ENCODE data around the gene ARFIP2. TPM values are rescaled to one million over a fixed set of nuclear protein-coding genes. Genes with fewer than 3 reads are reported as not detected.

The ARFIP2 gene
- total RNA-seq, 1 donor from 2014 or later, result 61.4 TPM

DNA sequence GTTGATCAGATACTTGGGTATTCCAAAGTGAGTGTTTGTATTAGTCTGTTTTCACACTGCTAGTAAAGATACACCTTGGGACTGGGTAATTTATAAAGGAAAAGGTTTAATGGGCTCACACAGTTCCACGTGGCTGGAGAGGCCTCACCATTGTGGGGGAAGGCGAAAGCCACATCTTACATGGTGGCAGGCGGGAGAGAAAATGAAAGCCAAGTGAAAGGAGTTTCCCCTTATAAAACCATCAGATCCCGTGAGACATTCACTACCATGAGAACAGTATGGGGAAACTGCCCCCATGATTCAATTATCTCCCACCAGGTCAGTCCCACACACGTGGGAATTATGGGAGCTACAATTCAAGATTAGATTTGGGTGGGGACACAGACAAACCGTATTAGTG lies 7.2 kb upstream of the ARFIP2 start:
- no peaks in the 10 kb centered on the region for H3K27me3 Mint-ChIP-seq (ENCODE audit: low read depth)
- no peak for DNase-seq (ENCODE audit: low spot score)
- peaks cover 3% of the 10 kb centered on the region for H3K4me1 Mint-ChIP-seq (ENCODE audit: low read depth)
- H3K4me3 Mint-ChIP-seq (ENCODE audit: unreplicated experiment), result no peak overlapping the region
- H3K27ac Mint-ChIP-seq (ENCODE audit: unreplicated experiment), result no peak overlapping the region
- peaks cover 11% of the 10 kb centered on the region for H3K36me3 Mint-ChIP-seq (ENCODE audit: low read depth)
- no peaks in the 10 kb centered on the region for H3K9me3 Mint-ChIP-seq (ENCODE audit: low read depth)
- TF ChIP-seq, protein P1, sequence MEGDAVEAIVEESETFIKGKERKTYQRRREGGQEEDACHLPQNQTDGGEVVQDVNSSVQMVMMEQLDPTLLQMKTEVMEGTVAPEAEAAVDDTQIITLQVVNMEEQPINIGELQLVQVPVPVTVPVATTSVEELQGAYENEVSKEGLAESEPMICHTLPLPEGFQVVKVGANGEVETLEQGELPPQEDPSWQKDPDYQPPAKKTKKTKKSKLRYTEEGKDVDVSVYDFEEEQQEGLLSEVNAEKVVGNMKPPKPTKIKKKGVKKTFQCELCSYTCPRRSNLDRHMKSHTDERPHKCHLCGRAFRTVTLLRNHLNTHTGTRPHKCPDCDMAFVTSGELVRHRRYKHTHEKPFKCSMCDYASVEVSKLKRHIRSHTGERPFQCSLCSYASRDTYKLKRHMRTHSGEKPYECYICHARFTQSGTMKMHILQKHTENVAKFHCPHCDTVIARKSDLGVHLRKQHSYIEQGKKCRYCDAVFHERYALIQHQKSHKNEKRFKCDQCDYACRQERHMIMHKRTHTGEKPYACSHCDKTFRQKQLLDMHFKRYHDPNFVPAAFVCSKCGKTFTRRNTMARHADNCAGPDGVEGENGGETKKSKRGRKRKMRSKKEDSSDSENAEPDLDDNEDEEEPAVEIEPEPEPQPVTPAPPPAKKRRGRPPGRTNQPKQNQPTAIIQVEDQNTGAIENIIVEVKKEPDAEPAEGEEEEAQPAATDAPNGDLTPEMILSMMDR (IDR thresholded peaks at IDR 0.05), result no peak

DNA sequence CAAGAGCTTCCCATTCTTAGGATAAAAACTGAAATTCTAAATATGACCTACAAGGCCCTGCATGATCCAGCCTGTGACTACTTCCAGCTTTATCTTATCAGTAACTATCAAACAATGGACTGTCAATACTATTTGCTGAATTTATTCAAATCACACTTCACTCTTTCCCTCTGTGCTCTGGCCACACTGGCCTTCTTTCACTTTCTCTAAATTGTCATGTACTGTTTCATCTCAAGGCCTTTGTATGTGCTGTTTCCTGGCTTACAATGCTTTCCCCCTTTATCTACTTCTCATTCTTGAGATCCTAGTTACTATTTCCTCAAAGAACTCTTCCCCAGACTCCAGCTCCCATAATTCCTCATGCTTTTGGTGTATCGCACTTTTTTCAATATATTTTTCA lies 5.8 kb upstream of the ARFIP2 start:
- H3K4me1 Mint-ChIP-seq (ENCODE audit: low read depth), result peaks cover 17% of the 10 kb centered on the region
- H3K4me3 Mint-ChIP-seq (ENCODE audit: unreplicated experiment), result no peak overlapping the region
- H3K9me3 Mint-ChIP-seq (ENCODE audit: low read depth), result no peaks in the 10 kb centered on the region
- peaks cover 15% of the 10 kb centered on the region for H3K36me3 Mint-ChIP-seq (ENCODE audit: low read depth)
- no peaks in the 10 kb centered on the region for H3K27me3 Mint-ChIP-seq (ENCODE audit: low read depth)
- no peak overlapping the region for H3K27ac Mint-ChIP-seq (ENCODE audit: unreplicated experiment)
- TF ChIP-seq, protein P1 (IDR thresholded peaks at IDR 0.05), result no peak
- no peak for DNase-seq (ENCODE audit: low spot score)

DNA sequence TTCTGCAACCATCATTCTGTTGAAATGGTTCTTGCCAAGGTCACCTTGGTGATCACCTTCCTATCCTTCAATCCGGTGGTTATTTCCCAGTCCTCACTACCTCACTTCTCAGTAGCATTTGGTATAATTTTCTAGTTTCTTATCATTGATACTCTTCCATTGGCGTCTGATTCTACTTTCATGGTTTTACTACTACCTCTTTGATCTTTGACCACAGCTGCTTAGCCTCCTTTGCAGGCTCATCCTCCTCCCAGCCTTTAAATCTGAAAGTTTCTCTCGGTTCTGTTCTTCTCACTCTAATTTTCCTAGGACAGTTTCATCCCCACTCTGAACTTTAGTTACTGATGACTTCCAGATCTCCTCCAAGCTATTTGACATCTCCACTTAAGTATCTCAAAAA lies 5.1 kb upstream of the ARFIP2 start:
- H3K9me3 Mint-ChIP-seq (ENCODE audit: low read depth), result no peaks in the 10 kb centered on the region
- no peak overlapping the region for H3K27ac Mint-ChIP-seq (ENCODE audit: unreplicated experiment)
- DNase-seq (ENCODE audit: low spot score), result no peak
- H3K27me3 Mint-ChIP-seq (ENCODE audit: low read depth), result no peaks in the 10 kb centered on the region
- H3K4me3 Mint-ChIP-seq (ENCODE audit: unreplicated experiment), result no peak overlapping the region
- TF ChIP-seq, protein P1 (IDR thresholded peaks at IDR 0.05), result no peak
- H3K4me1 Mint-ChIP-seq (ENCODE audit: low read depth), result peaks cover 17% of the 10 kb centered on the region
- H3K36me3 Mint-ChIP-seq (ENCODE audit: low read depth), result peaks cover 15% of the 10 kb centered on the region

DNA sequence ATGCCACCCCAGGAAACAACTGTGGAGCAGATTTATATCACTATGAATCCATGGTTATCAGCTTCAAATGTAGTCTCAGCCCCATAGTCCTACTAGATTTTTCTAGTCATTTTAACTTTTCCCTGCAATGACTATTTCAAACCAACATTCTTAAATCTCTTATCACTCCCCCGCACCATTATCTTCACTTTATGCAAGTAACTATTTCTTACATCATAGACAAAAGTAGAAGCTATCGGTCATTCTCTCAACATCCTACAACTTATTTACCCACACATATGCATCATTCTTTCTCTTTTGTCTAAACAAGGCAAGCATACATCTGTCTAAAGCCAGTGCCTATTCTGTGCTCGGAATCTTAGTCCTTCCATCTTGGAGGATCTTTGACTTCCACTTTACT lies 4.5 kb upstream of the ARFIP2 start:
- DNase-seq (ENCODE audit: low spot score), result no peak
- Mint-ChIP-seq H3K4me3 (ENCODE audit: unreplicated experiment) (no peak overlapping the region), H3K27me3 (ENCODE audit: low read depth) (no peaks in the 10 kb centered on the region), H3K36me3 (ENCODE audit: low read depth) (peaks cover 15% of the 10 kb centered on the region), H3K27ac (ENCODE audit: unreplicated experiment) (no peak overlapping the region), H3K9me3 (ENCODE audit: low read depth) (no peaks in the 10 kb centered on the region), H3K4me1 (ENCODE audit: low read depth) (peaks cover 22% of the 10 kb centered on the region)
- TF ChIP-seq, protein P1 (IDR thresholded peaks at IDR 0.05), result no peak

DNA sequence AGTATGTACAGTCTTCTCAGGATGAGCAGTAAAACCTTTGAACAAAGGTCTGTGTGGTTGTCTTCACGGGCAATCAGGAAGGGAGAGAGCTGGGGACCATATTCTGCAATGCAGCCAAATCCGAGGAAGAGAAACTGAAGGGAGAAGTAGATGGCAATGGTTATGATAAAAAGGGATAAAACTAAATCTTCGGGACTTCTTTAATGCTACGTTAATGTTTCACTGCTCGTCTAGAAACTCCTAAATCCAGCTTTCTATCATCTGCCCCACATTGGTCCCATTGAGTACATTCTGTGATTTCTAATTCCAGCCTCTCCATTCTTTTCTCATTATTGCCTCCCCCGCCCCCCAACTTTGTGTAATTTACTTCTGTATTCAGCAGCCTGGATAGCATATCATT lies 1.9 kb upstream of the ARFIP2 start:
- H3K36me3 Mint-ChIP-seq (ENCODE audit: low read depth), result peaks cover 13% of the 10 kb centered on the region
- H3K27ac Mint-ChIP-seq (ENCODE audit: unreplicated experiment), result peak overlapping the region; percentile 99
- TF ChIP-seq, protein P1 (IDR thresholded peaks at IDR 0.05), result no peak
- DNase-seq (ENCODE audit: low spot score), result no peak
- no peaks in the 10 kb centered on the region for H3K9me3 Mint-ChIP-seq (ENCODE audit: low read depth)
- H3K4me1 Mint-ChIP-seq (ENCODE audit: low read depth), result peaks cover 39% of the 10 kb centered on the region
- no peaks in the 10 kb centered on the region for H3K27me3 Mint-ChIP-seq (ENCODE audit: low read depth)
- H3K4me3 Mint-ChIP-seq (ENCODE audit: unreplicated experiment), result no peak overlapping the region

Data from chondrocyte (in vitro differentiated cells).